OCI-LY1 (cell line): Measurements from ENCODE around the gene PRR13.
"Not testable (repeated sequence)": the region's sequence is repeated elsewhere in the genome, so short reads cannot be mapped to it uniquely, and the experiment has no call there.

Source experiments
- H2AFZ ChIP-seq: fragments of 200-600 bp; sonication (generic), shearing (Covaris generic); 2 replicates; pipeline ENCODE4 v1.6.0; 2014; ENCODE audit warnings: antibody characterized with exemption, mild to moderate bottlenecking, low read length
- H3F3A ChIP-seq: fragments of 200-600 bp; sonication (generic), shearing (Covaris generic); 2 replicates; pipeline ENCODE4 v1.6.0; 2014; ENCODE audit warnings: mild to moderate bottlenecking, antibody characterized with exemption, low read length, moderate library complexity; ENCODE audit not compliant: insufficient read depth
- H3K27ac ChIP-seq: fragments of 200-600 bp; sonication (generic); 2 replicates; pipeline ENCODE4 v1.5.1; 2014; ENCODE audit warnings: low read length, mixed run types, mild to moderate bottlenecking, low read depth; ENCODE audit not compliant: poor library complexity, severe bottlenecking
- H3K27me3 ChIP-seq: fragments of 200-600 bp; sonication (generic); 2 replicates; pipeline ENCODE4 v1.6.0; 2014; ENCODE audit warnings: antibody characterized with exemption, mild to moderate bottlenecking, low read length, moderate library complexity; ENCODE audit not compliant: insufficient read depth
- H3K36me3 ChIP-seq: fragments of 200-600 bp; sonication (generic); 2 replicates; pipeline ENCODE4 v1.6.1; 2014; ENCODE audit warnings: mild to moderate bottlenecking, antibody characterized with exemption, low read length, moderate library complexity, mixed read lengths; ENCODE audit not compliant: insufficient read depth
- H3K4me1 ChIP-seq: fragments of 200-600 bp; sonication (generic); 2 replicates; pipeline ENCODE4 v1.5.1; 2014; ENCODE audit warnings: mild to moderate bottlenecking, low read length, moderate library complexity; ENCODE audit not compliant: insufficient read depth, severe bottlenecking
- H3K4me2 ChIP-seq: fragments of 200-600 bp; sonication (generic), shearing (Covaris generic); 2 replicates; pipeline ENCODE4 v1.6.1; 2014; ENCODE audit warnings: low read length
- H3K4me3 ChIP-seq: fragments of 200-600 bp; sonication (generic); 2 replicates; pipeline ENCODE4 v1.5.1; 2014; ENCODE audit warnings: low read length, low read depth, mild to moderate bottlenecking, mixed read lengths; ENCODE audit not compliant: poor library complexity, severe bottlenecking
- H3K79me2 ChIP-seq: fragments of 200-600 bp; shearing (Covaris generic); 2 replicates; pipeline ENCODE4 v1.6.1; 2016; ENCODE audit warnings: mixed run types, low read length, mixed read lengths; ENCODE audit not compliant: insufficient read depth
- H3K9ac ChIP-seq: fragments of 200-600 bp; sonication (generic), shearing (Covaris generic); 2 replicates; pipeline ENCODE4 v1.6.1; 2014; ENCODE audit warnings: mild to moderate bottlenecking, low read length, mixed read lengths
- H3K9me2 ChIP-seq: fragments of 200-600 bp; sonication (generic), shearing (Covaris generic); 2 replicates; pipeline ENCODE4 v1.6.1; 2014; ENCODE audit warnings: low read depth, mild to moderate bottlenecking, low read length, mixed read lengths
- H3K9me3 ChIP-seq: fragments of 200-600 bp; shearing (Covaris generic); 2 replicates; pipeline ENCODE4 v1.6.1; 2014; ENCODE audit warnings: low read length, mixed read lengths
- H4K20me1 ChIP-seq: fragments of 200-600 bp; sonication (generic), shearing (Covaris generic); 2 replicates; pipeline ENCODE4 v1.6.0; 2016; ENCODE audit warnings: mild to moderate bottlenecking, low read length; ENCODE audit not compliant: insufficient read depth
- CTCF ChIP-seq: fragments of 200-600 bp; sonication (generic), shearing (Covaris generic); IDR thresholded peaks from 2 replicates; pipeline ENCODE4 v1.5.1; 2017; ENCODE audit warnings: mild to moderate bottlenecking, antibody characterized with exemption, low read length, moderate library complexity, mixed read lengths
- EZH2 ChIP-seq: fragments of 200-600 bp; sonication (generic), shearing (Covaris generic); IDR thresholded peaks from 2 replicates; pipeline ENCODE4 v1.8.0; 2017; ENCODE audit warnings: borderline replicate concordance, mixed run types, mild to moderate bottlenecking, antibody characterized with exemption, low read length, moderate library complexity, mixed read lengths

PRR13 gene

GRCh38 chr12:53410951-53411350 lies 30.6 kb upstream of the PRR13 start:
- Histone ChIP-seq H3K9me2 (no peaks in the 10 kb centered on the region), H3K4me3 (no peak overlapping the region), H3K9me3 (no peaks in the 10 kb centered on the region), H3K9ac (no peak overlapping the region), H2AFZ (no peak overlapping the region), H4K20me1 (no peaks in the 10 kb centered on the region), H3K27ac (no peak overlapping the region), H3K27me3 (no peaks in the 10 kb centered on the region), H3K79me2 (no peaks in the 10 kb centered on the region), H3K4me2 (no peak overlapping the region), H3F3A (no peaks in the 10 kb centered on the region), H3K4me1 (peaks cover 5% of the 10 kb centered on the region), H3K36me3 (peaks cover 69% of the 10 kb centered on the region)
- no peak for TF ChIP-seq EZH2
- TF ChIP-seq CTCF = no peak

GRCh38 chr12:53413485-53414204 lies 27.9 kb upstream of the PRR13 start:
- H3K27me3 ChIP-seq = no peaks in the 10 kb centered on the region
- no peaks in the 10 kb centered on the region for H3K9me3 ChIP-seq
- H3F3A ChIP-seq = no peaks in the 10 kb centered on the region
- no peaks in the 10 kb centered on the region for H3K79me2 ChIP-seq
- H3K36me3 ChIP-seq = peaks cover 52% of the 10 kb centered on the region
- H3K4me1 ChIP-seq = peaks cover 25% of the 10 kb centered on the region
- no peaks in the 10 kb centered on the region for H4K20me1 ChIP-seq
- H2AFZ ChIP-seq = no peak overlapping the region
- no peak overlapping the region for H3K4me2 ChIP-seq
- no peak overlapping the region for H3K4me3 ChIP-seq
- TF ChIP-seq EZH2 = no peak
- H3K9me2 ChIP-seq = no peaks in the 10 kb centered on the region
- no peak overlapping the region for H3K9ac ChIP-seq
- no peak overlapping the region for H3K27ac ChIP-seq

GRCh38 chr12:53414756-53415417 lies 26.6 kb upstream of the PRR13 start:
- no peak overlapping the region for H3K9ac ChIP-seq

GRCh38 chr12:53415752-53416389 lies 25.7 kb upstream of the PRR13 start:
- H4K20me1 ChIP-seq, H3K27ac ChIP-seq, H3K4me3 ChIP-seq, H3K9me3 ChIP-seq, H3K79me2 ChIP-seq, H3K9me2 ChIP-seq, H2AFZ ChIP-seq, H3K4me2 ChIP-seq, H3K27me3 ChIP-seq, H3K9ac ChIP-seq, H3F3A ChIP-seq: not testable (repeated sequence)
- peaks cover 31% of the 10 kb centered on the region for H3K36me3 ChIP-seq
- peaks cover 31% of the 10 kb centered on the region for H3K4me1 ChIP-seq

More at GRCh38 chr12:53414756-53415417, 26.6 kb upstream of the PRR13 start:
- peaks cover 27% of the 10 kb centered on the region for H3K4me1 ChIP-seq
- no peaks in the 10 kb centered on the region for H3K9me2 ChIP-seq
- TF ChIP-seq CTCF (no peak), EZH2 (no peak)
- H2AFZ ChIP-seq = no peak overlapping the region
- no peaks in the 10 kb centered on the region for H4K20me1 ChIP-seq
- no peak overlapping the region for H3K4me2 ChIP-seq
- H3K27me3 ChIP-seq = no peaks in the 10 kb centered on the region
- H3K9me3 ChIP-seq = no peaks in the 10 kb centered on the region
- no peaks in the 10 kb centered on the region for H3F3A ChIP-seq
- peaks cover 40% of the 10 kb centered on the region for H3K36me3 ChIP-seq
- no peak overlapping the region for H3K4me3 ChIP-seq
- H3K79me2 ChIP-seq = no peaks in the 10 kb centered on the region
- no peak overlapping the region for H3K27ac ChIP-seq

GRCh38 chr12:53417291-53417816 lies 24.2 kb upstream of the PRR13 start:
- Histone ChIP-seq H3K4me1 (peaks cover 38% of the 10 kb centered on the region), H3K36me3 (peaks cover 16% of the 10 kb centered on the region; the same call in 1 of the 2 replicates), H3K27ac (peak overlapping the region; percentile 32)
- not testable (repeated sequence) for H4K20me1 ChIP-seq, H3K27me3 ChIP-seq, H3K79me2 ChIP-seq, H3F3A ChIP-seq, H2AFZ ChIP-seq, H3K4me2 ChIP-seq, H3K4me3 ChIP-seq, H3K9me2 ChIP-seq, H3K9ac ChIP-seq, H3K9me3 ChIP-seq
